Measurements from ENCODE around the gene ATRIP.

Gene ATRIP

GRCh38 chr3:48429317-48429959, 17.1 kb upstream of the ATRIP start:
- TF ChIP-seq, protein P1, sequence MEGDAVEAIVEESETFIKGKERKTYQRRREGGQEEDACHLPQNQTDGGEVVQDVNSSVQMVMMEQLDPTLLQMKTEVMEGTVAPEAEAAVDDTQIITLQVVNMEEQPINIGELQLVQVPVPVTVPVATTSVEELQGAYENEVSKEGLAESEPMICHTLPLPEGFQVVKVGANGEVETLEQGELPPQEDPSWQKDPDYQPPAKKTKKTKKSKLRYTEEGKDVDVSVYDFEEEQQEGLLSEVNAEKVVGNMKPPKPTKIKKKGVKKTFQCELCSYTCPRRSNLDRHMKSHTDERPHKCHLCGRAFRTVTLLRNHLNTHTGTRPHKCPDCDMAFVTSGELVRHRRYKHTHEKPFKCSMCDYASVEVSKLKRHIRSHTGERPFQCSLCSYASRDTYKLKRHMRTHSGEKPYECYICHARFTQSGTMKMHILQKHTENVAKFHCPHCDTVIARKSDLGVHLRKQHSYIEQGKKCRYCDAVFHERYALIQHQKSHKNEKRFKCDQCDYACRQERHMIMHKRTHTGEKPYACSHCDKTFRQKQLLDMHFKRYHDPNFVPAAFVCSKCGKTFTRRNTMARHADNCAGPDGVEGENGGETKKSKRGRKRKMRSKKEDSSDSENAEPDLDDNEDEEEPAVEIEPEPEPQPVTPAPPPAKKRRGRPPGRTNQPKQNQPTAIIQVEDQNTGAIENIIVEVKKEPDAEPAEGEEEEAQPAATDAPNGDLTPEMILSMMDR (IDR thresholded peaks at IDR 0.05), result no peak
- H3K36me3 Mint-ChIP-seq (ENCODE audit: low read depth), result peaks cover 5% of the 10 kb centered on the region
- no peaks in the 10 kb centered on the region for H3K27me3 Mint-ChIP-seq (ENCODE audit: low read depth, poor library complexity)
- peak; percentile 82 for DNase-seq
- no peaks in the 10 kb centered on the region for H3K9me3 Mint-ChIP-seq
- H3K4me3 Mint-ChIP-seq, result peak overlapping the region; percentile 90
- H3K4me1 Mint-ChIP-seq, result peaks cover 58% of the 10 kb centered on the region
- no peak overlapping the region for H3K27ac Mint-ChIP-seq

DNA sequence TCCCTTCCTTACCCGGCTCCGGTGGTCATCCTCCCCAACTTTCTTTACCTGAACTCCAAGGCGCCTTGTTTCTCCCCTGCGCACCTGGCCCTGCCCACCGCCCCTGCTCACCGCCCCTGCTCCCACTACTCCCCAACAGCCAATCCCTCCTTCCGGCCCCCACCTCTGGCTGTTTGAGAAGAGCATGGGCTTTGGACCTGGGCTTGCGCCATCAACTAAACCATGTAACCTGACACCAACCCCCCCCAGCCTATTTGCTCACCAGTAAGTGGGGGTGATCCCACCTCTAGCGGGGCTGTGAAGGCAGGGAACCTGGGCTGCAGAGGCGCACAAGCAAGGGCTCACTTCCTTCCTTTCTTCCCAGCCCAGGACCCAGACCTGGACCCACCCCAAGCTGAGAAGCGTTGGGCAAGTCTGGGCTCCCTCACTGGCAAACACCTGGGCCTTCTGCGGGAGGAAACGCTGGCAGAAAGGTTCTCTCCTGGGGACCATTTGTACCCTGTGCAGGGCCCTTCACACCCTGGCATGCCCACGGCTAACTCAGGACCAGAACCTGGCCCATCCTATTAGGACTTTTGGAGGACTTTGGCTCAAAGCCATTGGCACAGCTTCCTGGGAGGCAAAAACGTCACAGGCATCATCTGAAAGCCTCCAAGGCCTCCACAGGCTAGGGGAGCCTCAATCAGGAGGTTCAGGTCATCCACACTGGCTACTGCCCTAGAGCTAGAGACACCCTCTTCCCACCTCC, 16.4 kb upstream of the ATRIP start, which contains the start of gene PLXNB1:
Gene PLXNB1, minus strand, starts transcription at position 127 of the 748 bp plus-strand sequence. CDS start 5,475 bp downstream, outside the sequence.
- Mint-ChIP-seq H3K9me3 (no peaks in the 10 kb centered on the region), H3K27ac (peak within 1 kb of the TSS; percentile 96), H3K27me3 (ENCODE audit: low read depth, poor library complexity) (no peaks in the 10 kb centered on the region), H3K36me3 (ENCODE audit: low read depth) (peaks cover 5% of the 10 kb centered on the region), H3K4me1 (peaks cover 51% of the 10 kb centered on the region), H3K4me3 (peak within 1 kb of the TSS; percentile 90)
- DNase-seq, result peak; percentile 78
- TF ChIP-seq, protein P1 (IDR thresholded peaks at IDR 0.05), result no peak

DNA sequence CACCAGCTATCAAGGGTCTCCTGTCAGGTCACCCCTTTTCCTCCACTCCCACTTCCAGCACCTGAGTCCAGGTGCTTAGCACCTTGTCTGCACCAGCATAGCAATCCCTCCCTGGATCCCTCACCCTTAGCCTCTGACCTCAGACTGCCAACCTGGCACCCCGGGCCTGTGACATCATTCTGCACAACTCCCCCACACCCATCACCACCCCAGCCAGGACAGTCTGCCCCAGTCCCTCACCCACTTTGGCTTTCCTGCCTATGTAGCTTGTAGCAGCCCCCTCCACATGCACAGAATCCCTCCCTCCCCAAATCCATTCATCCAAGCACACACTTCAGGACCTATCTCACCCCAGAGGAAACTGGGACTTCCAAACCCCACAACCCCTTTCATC, 15.8 kb upstream of the ATRIP start:
- peak overlapping the region; percentile 90 for H3K4me3 Mint-ChIP-seq
- TF ChIP-seq, protein P1 (IDR thresholded peaks at IDR 0.05), result no peak
- no peak overlapping the region for H3K27ac Mint-ChIP-seq
- H3K27me3 Mint-ChIP-seq (ENCODE audit: low read depth, poor library complexity), result no peaks in the 10 kb centered on the region
- H3K4me1 Mint-ChIP-seq, result peaks cover 46% of the 10 kb centered on the region
- peaks cover 5% of the 10 kb centered on the region for H3K36me3 Mint-ChIP-seq (ENCODE audit: low read depth)
- H3K9me3 Mint-ChIP-seq, result no peaks in the 10 kb centered on the region
- DNase-seq, result no peak

DNA sequence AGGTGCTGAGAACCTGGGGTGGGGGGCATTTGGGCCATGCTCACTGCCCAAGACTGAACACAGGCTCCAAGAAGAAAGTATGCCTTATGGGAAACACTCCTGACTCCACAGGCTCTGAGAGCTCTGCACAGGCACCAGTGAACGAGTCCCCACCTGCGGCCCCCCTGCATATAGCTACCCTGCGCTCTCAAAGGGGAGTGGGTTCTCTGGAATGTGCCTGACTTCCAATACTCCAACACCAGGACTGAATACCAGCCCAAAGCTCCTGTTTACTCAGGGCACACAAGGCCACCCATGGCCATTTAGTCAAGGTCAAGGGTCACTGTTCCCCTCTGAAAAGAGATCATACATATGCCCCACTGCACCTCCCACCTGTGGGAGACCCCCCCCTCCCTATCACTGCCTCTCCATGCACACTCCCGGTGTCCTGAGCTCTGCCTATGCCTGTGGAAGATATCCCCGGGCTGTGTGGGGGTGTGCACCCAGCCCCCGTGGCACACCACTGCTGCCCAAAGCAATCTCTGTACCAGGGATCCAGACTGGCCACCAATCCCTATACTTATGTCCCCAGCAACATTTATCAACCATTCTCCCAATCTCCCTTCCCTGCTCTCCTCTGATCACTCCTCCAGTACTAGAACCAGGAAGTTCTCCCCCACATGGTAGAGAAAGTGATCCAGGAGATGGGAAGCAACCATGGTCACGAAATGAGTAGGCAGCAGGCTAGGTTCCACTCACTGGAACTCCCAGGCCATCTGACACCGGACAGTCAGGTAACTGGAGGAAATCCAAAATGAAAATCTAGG, 15.1 kb upstream of the ATRIP start:
- DNase-seq, result no peak
- H3K36me3 Mint-ChIP-seq (ENCODE audit: low read depth), result peaks cover 5% of the 10 kb centered on the region
- H3K27me3 Mint-ChIP-seq (ENCODE audit: low read depth, poor library complexity), result no peaks in the 10 kb centered on the region
- TF ChIP-seq, protein P1 (IDR thresholded peaks at IDR 0.05), result no peak
- H3K4me3 Mint-ChIP-seq, result peak overlapping the region; percentile 90
- peaks cover 39% of the 10 kb centered on the region for H3K4me1 Mint-ChIP-seq
- H3K9me3 Mint-ChIP-seq, result no peaks in the 10 kb centered on the region
- peak overlapping the region; percentile 28 for H3K27ac Mint-ChIP-seq

DNA sequence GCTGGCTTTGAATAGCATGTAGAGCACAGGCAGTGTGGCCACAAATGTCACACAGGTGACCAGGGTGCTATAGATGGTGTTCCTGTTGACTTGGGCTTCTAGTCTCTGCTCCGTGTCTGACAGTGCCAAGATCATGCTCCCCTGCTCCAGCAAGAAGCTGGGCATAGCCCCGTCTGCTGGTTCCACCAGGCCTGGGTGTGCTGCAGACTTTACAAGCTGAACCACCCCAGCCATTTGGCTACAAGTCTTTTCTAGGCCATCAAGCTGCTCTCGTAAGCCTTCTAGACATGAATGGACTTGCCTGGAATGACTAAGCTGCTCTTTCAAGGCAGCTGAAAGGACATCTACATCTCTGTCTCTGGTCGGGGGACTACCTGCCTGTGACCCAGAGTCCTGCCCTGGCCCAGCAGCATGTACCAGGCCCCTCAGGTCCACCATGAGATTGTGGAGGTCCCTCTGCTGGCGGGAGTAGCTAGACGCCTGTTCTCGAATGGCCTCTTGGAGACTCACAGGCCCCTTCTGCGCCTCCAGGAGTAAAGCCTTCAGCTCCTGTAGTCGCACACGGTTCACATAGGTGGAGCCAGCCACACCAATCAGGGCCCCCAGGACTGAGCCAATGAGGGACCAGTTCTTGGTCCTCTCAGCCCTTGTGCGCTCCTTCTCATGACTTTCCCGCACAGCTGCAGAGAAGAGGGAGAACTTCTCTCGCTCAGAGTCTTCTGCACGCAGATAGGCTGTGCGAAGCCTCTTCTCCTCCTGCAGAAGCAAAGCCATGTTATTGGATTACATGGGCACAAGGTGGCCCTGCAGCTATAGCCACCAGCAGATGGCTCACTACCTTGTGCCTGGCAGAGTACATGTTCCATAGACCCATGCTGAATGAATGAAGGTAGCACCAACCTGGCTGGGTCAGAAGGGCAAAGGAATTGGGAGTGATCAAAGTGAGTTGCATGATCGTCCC, 13.8 kb upstream of the ATRIP start:
- DNase-seq, result no peak
- H3K36me3 Mint-ChIP-seq (ENCODE audit: low read depth), result peaks cover 5% of the 10 kb centered on the region
- TF ChIP-seq, protein P1 (IDR thresholded peaks at IDR 0.05), result no peak
- H3K4me3 Mint-ChIP-seq, result no peak overlapping the region
- no peaks in the 10 kb centered on the region for H3K9me3 Mint-ChIP-seq
- H3K27me3 Mint-ChIP-seq (ENCODE audit: low read depth, poor library complexity), result no peaks in the 10 kb centered on the region
- H3K27ac Mint-ChIP-seq, result no peak overlapping the region
- peaks cover 28% of the 10 kb centered on the region for H3K4me1 Mint-ChIP-seq

Measured in nephron progenitor cell (in vitro differentiated cells).